GM23338 (cell line): ENCODE data around the gene SBF1.

Experiments used
- CREB1 ChIP-seq: fragments of 250-450 bp; sonication (Bioruptor Pico); IDR thresholded peaks from 2 replicates; pipeline ENCODE4 v1.5.0; 2020; ENCODE audit warnings: low read depth, mild to moderate bottlenecking, moderate library complexity
- CTCF ChIP-seq, 2 experiments: fragments of 200-600 bp in 1 of 2; sonication (generic) in 1 of 2; conservative IDR thresholded peaks; 2 replicates each; pipeline versions ENCODE4 v1.5.1 to v1.6.1; 2016 to 2017; ENCODE audit warnings: antibody characterized with exemption in 2 of 2, low read depth in 2 of 2, mild to moderate bottlenecking in 2 of 2, moderate library complexity in 1 of 2
- POLR2AphosphoS5 ChIP-seq: IDR thresholded peaks from 2 replicates; pipeline ENCODE4 v1.6.1; 2016; ENCODE audit warnings: antibody characterized with exemption, low read depth
- REST ChIP-seq: IDR thresholded peaks from one replicate; pipeline ENCODE4 v1.6.1; 2018; ENCODE audit warnings: antibody characterized with exemption; ENCODE audit not compliant: unreplicated experiment

- no peak for TF ChIP-seq REST
- no peak for TF ChIP-seq POLR2AphosphoS5
- TF ChIP-seq CTCF (conservative IDR thresholded peaks at IDR 0.05; ENCODE audit: low read depth in 2 of 2), result no peak
- TF ChIP-seq CREB1 (CRISPR knock-in tag), result no peak
Observed at GRCh38 chr22:50414476-50415248, 60.2 kb downstream of the SBF1 start.
